ENCODE measurements around the gene GUK1.

DNA sequence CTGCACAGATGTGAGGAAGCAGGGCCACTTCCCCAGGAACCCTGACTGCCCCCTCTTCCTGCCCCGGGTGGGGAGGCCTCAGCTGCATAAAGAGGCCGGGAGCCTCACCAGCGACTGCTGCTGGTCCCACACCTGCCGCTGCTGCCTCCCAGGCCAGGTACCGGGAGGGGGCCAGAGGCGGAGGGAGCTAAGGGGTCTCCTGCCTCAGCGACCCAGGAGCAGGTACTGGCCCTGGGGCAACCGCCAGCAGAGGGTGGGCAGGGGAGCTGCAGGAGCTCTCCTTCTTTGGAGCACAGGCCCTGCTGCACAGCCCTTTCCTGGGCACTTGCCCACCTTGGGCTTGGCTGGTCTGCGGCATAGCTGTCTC is 16.4 kb downstream of the GUK1 start:
- TF ChIP-seq, protein P1, sequence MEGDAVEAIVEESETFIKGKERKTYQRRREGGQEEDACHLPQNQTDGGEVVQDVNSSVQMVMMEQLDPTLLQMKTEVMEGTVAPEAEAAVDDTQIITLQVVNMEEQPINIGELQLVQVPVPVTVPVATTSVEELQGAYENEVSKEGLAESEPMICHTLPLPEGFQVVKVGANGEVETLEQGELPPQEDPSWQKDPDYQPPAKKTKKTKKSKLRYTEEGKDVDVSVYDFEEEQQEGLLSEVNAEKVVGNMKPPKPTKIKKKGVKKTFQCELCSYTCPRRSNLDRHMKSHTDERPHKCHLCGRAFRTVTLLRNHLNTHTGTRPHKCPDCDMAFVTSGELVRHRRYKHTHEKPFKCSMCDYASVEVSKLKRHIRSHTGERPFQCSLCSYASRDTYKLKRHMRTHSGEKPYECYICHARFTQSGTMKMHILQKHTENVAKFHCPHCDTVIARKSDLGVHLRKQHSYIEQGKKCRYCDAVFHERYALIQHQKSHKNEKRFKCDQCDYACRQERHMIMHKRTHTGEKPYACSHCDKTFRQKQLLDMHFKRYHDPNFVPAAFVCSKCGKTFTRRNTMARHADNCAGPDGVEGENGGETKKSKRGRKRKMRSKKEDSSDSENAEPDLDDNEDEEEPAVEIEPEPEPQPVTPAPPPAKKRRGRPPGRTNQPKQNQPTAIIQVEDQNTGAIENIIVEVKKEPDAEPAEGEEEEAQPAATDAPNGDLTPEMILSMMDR (IDR thresholded peaks at IDR 0.05) = no peak
- TF ChIP-seq POLR2A (IDR thresholded peaks at IDR 0.05) (no peak), POLR2AphosphoS5 (IDR thresholded peaks at IDR 0.05; ENCODE audit: insufficient read depth in 1 of 2, low read depth in 1 of 2) (no peak)

All from vagina (tissue), 2 donors.